VCaP (cell line): ENCODE measurements around the gene IFT27.

Experiments
- H3K27ac ChIP-seq: fragments of 450-650 bp; 2 replicates; pipeline ENCODE4 v1.5.1; 2017
- CTCF ChIP-seq: fragments of 450-650 bp; conservative IDR thresholded peaks from 2 replicates; pipeline ENCODE4 v1.5.1; 2017; ENCODE audit warnings: mild to moderate bottlenecking, moderate library complexity

Gene IFT27

GRCh38 chr22:36816636-36817524 is 41.0 kb upstream of the IFT27 start, which contains the start of gene PVALB:
Gene PVALB (minus strand): TSS chr22:36817035. CDS start chr22:36817005, 30 bp downstream.
- peak; percentile 17; the same call in 1 of the 2 replicates for TF ChIP-seq CTCF
- no peak within 1 kb of the TSS for H3K27ac ChIP-seq

DNA sequence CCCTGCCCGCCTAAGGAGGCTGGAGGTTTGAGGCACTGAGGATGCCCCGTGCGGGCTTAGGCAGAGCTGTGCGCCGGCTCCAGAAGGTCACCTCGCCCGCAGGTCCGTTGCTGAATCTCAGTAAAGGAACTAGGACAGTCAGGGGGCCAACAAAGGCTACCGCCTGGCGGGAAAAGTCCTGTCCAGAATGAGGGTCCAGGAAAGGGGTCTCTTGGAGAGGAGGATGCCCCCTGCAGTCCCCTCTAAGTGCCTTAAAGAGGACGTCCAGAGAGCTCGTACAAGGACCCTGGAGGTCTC is 40.4 kb upstream of the IFT27 start:
- TF ChIP-seq CTCF = no peak
- H3K27ac ChIP-seq = no peak overlapping the region

GRCh38 chr22:36815558-36816338 is 39.8 kb upstream of the IFT27 start:
- H3K27ac ChIP-seq = no peak overlapping the region
- TF ChIP-seq CTCF = no peak

DNA sequence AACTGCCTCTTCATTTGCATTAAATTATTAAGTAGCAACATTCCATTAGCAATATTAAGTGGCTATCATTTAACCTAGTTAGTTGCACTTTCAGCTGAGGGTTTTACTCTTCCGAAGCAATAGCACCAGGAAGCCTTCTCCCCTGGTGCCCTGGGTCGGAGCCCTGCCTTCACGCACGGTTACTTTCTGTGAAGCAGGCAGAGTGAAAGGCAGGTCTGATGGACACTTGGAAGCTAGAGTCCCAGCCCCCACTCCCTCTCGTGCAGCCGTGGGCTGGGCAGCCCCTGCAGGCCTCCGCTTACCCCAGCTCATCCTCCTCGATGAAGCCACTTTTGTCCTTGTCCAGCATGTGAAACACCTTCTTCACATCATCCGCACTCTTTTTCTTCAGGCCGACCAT is 38.9 kb upstream of the IFT27 start:
- TF ChIP-seq CTCF = no peak
- no peak overlapping the region for H3K27ac ChIP-seq

GRCh38 chr22:36811094-36811800 is 35.3 kb upstream of the IFT27 start:
- no peak for TF ChIP-seq CTCF
- H3K27ac ChIP-seq = peak overlapping the region; percentile 77

DNA sequence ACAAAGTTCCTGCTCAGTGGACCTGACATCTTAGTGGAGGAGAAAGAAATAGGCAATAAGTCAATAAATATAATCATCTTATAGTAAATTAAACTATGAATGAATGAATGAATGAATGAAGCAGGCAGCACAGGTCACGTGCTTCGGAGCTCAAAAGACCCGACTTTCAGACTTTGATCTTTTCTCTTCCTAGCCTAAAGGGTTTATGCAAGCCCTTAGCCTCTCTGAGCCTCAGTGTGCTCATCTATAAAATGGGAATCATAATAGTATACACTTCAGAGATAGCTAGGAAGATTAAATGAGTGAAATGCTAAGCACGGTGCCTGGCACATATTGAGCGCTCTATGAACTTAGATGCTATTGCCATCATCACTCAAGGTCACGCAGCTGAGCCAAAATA is 33.4 kb upstream of the IFT27 start:
- TF ChIP-seq CTCF = no peak

DNA sequence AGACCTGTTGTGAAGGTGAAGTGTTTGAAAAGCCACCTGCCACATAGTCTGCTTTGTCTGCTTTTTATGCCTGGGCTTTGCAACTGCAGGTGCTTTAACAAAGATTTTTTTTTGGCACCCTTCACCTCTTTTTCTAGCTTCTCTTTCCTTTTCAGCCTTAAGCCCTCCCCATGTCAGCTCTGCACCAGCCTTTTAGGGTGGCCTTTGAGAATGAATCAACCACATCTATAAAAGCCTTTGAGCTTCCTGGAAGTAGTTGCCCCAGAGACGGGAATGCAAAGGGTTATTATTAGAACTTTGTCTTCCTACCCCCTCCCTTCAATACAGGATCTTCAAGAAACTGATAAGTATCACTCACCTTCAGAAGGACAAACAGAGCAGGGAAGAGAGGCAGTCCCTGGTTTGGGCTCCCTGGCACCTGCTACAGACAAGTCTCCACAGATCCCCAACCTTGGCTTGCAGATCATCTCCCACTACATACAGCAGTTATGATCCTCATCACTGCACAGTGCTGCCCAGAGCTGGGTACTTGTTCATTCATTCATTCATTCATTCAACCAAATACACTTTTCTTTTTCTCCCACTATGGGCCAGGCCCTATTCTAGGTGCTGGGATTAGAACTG is 32.9 kb upstream of the IFT27 start:
- no peak for TF ChIP-seq CTCF
- peak overlapping the region; percentile 77 for H3K27ac ChIP-seq

More for the DNA sequence above, 33.4 kb upstream of the IFT27 start:
- H3K27ac ChIP-seq = peak overlapping the region; percentile 77
